NCI-H1930 (cell line): Measurements from ENCODE around the gene MOK.
"Not testable (repeated sequence)": the region's sequence is repeated elsewhere in the genome, so short reads cannot be mapped to it uniquely, and the experiment has no call there.

Source experiments
- DNase-seq, 2 experiments: peaks; one replicate each; lab custom pipeline; 2025; lab: John Stamatoyannopoulos, UW

The MOK gene

GRCh38 chr14:102321456-102322422, 16.8 kb upstream of the MOK start:
- DNase-seq, result no peak

GRCh38 chr14:102320671-102321455, 15.9 kb upstream of the MOK start:
- no peak for DNase-seq

- DNase-seq, result no peak
Measured at GRCh38 chr14:102320033-102320660, 15.2 kb upstream of the MOK start.

- DNase-seq, result peak; percentile 81 to 88
Measured at GRCh38 chr14:102319351-102320032, 14.5 kb upstream of the MOK start, which contains the start of gene ZNF839. Gene ZNF839, plus strand, starts transcription at chr14:102319746. Its CDS starts 20 bp downstream, at chr14:102319766.

- DNase-seq, result no peak
Measured at GRCh38 chr14:102318781-102319276, 13.9 kb upstream of the MOK start.

GRCh38 chr14:102317564-102318248, 12.7 kb upstream of the MOK start:
- DNase-seq, result peak; percentile 38 to 56

GRCh38 chr14:102316743-102317563, 12.0 kb upstream of the MOK start:
- peak; percentile 73 to 77 for DNase-seq

GRCh38 chr14:102316338-102316742, 11.4 kb upstream of the MOK start:
- DNase-seq, result peak in 1 of 2 experiments; percentile 47

GRCh38 chr14:102315121-102315520, 10.2 kb upstream of the MOK start:
- no peak for DNase-seq

- peak; percentile 72 to 75 for DNase-seq
Measured at GRCh38 chr14:102314242-102315011, 9.5 kb upstream of the MOK start.

GRCh38 chr14:102303664-102304063, 1.3 kb downstream of the MOK start:
- no peak for DNase-seq

GRCh38 chr14:102298303-102299070, 6.5 kb downstream of the MOK start:
- DNase-seq, result not testable (repeated sequence)

- DNase-seq, result no peak
Measured at GRCh38 chr14:102297436-102298170, 7.4 kb downstream of the MOK start.

GRCh38 chr14:102295270-102295669, 9.7 kb downstream of the MOK start:
- DNase-seq, result no peak

GRCh38 chr14:102293781-102294180, 11.2 kb downstream of the MOK start:
- no peak for DNase-seq

GRCh38 chr14:102292441-102292840, 12.5 kb downstream of the MOK start:
- DNase-seq, result no peak

GRCh38 chr14:102288139-102288538, 16.8 kb downstream of the MOK start:
- no peak for DNase-seq

- DNase-seq, result no peak
Measured at GRCh38 chr14:102285106-102285505, 19.9 kb downstream of the MOK start.
